Caco-2 (cell line): ENCODE data around the gene PXN. TPM values are rescaled to one million over a fixed set of nuclear protein-coding genes. Genes with fewer than 3 reads are reported as not detected.

Experiments used
- BruUV-seq: library from RNA; stranded (reverse); fragments of 400-500 nt; replicated peaks from 2 replicates; lab custom pipeline; 2021; lab: Mats Ljungman, UMichigan
- CTCF ChIA-PET: fragments of 300-600 bp; sonication (Branson Sonifier 250); formaldehyde crosslinking; loops from one replicate; lab custom pipeline; 2022; ENCODE audit warnings: antibody characterized with exemption; lab: Charles Lee
- POLR2A ChIA-PET: fragments of 300-600 bp; sonication (Branson Sonifier 250); formaldehyde crosslinking; loops from one replicate; lab custom pipeline; 2022; ENCODE audit warnings: antibody characterized with exemption; lab: Charles Lee
- DNase-seq, 2 experiments: peaks; one replicate each; pipeline versions ENCODE4 v3.0.0 to v3.0.0-alpha.2; 2020 to 2022
- H3K27me3 ChIP-seq: replicated peaks from 2 replicates; pipeline ENCODE4 v1.6.0; 2011; ENCODE audit warnings: low read length; ENCODE audit not compliant: control insufficient read depth, insufficient read depth
- H3K36me3 ChIP-seq: 2 replicates; pipeline ENCODE4 v1.5.1; 2011; ENCODE audit warnings: low read length; ENCODE audit not compliant: control insufficient read depth, insufficient read depth
- H3K4me1 ChIP-seq: fragments of 250-450 bp; sonication (Bioruptor Pico); 2 replicates; pipeline ENCODE4 v1.5.1; 2020; ENCODE audit warnings: mild to moderate bottlenecking
- H3K4me3 ChIP-seq: 2 replicates; pipeline ENCODE4 v1.5.1; 2011; ENCODE audit warnings: low read depth, mild to moderate bottlenecking, control low read depth, low read length
- H3K9me3 ChIP-seq: fragments of 250-450 bp; sonication (Bioruptor Pico); 2 replicates; pipeline ENCODE4 v1.5.1; 2020; ENCODE audit warnings: mild to moderate bottlenecking, moderate library complexity
- H3K27ac Mint-ChIP-seq: one replicate; pipeline ENCODE4 v1.8.0; 2022; ENCODE audit warnings: mixed read lengths; ENCODE audit not compliant: unreplicated experiment
- H3K27me3 Mint-ChIP-seq: one replicate; pipeline ENCODE4 v1.8.0; 2022; ENCODE audit warnings: mixed read lengths; ENCODE audit not compliant: insufficient read depth, unreplicated experiment
- H3K36me3 Mint-ChIP-seq: one replicate; pipeline ENCODE4 v1.8.0; 2022; ENCODE audit warnings: mild to moderate bottlenecking, mixed read lengths; ENCODE audit not compliant: insufficient read depth, unreplicated experiment
- H3K4me1 Mint-ChIP-seq: one replicate; pipeline ENCODE4 v1.8.0; 2022; ENCODE audit warnings: low read depth, mixed read lengths; ENCODE audit not compliant: unreplicated experiment
- H3K4me3 Mint-ChIP-seq: one replicate; pipeline ENCODE4 v1.8.0; 2022; ENCODE audit warnings: mild to moderate bottlenecking, moderate library complexity, mixed read lengths; ENCODE audit not compliant: unreplicated experiment
- H3K9me3 Mint-ChIP-seq: one replicate; pipeline ENCODE4 v1.8.0; 2022; ENCODE audit warnings: mixed read lengths; ENCODE audit not compliant: unreplicated experiment
- CTCF ChIP-seq, 2 experiments: fragments of 200-600 bp in 1 of 2; IDR thresholded peaks; 1 replicate in 1 of 2; 2 replicates in 1 of 2; pipeline versions ENCODE4 v1.5.1 to v1.8.0; 2011 to 2022; ENCODE audit warnings: antibody characterized with exemption in 1 of 2, control low read depth in 1 of 2, inconsistent platforms in 1 of 2, low read depth in 1 of 2, low read length in 1 of 2, mild to moderate bottlenecking in 1 of 2, moderate library complexity in 1 of 2; ENCODE audit not compliant: insufficient read depth in 1 of 2, severe bottlenecking in 1 of 2, unreplicated experiment in 1 of 2
- intact Hi-C: fragments of 100-400 bp; cut with micrococcal nuclease; formaldehyde crosslinking; loops from one replicate; pipeline ENCODE4 v1.10.0; 2022; ENCODE audit not compliant: unreplicated experiment
- total RNA-seq: library from RNA; stranded (reverse); gene quantifications from 2 replicates; pipeline ENCODE4 v1.2.3, GENCODE V29; 2022

Gene PXN
- total RNA-seq, 1 experiment from 2014 or later: 150 TPM

DNA sequence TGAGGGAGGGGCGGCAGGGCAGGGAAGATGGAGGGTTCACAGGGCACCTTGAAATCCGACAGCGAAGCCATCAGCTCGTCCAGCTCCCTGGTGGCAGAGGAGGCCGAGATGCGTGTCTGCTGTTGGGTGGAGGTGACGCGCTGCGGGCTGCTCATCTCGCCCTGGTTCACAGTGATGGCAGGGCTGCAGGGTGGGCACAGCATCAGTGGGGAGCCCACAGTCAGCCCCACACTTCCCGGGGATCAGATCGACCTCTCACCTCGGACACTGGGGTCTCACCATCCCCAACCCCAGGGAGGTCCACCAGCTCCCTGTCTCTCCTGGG, 44.0 kb downstream of the PXN start:
- no peak for TF ChIP-seq CTCF (IDR thresholded peaks at IDR 0.05; ENCODE audit: insufficient read depth in 1 of 2, low read depth in 1 of 2, low read length in 1 of 2, severe bottlenecking in 1 of 2, unreplicated experiment in 1 of 2)
- BruUV-seq: no TSS peak
- H3K36me3 Mint-ChIP-seq: peaks cover 79% of the 10 kb centered on the region

GRCh38 chr12:120220838-120221575, 44.5 kb downstream of the PXN start:
- CTCF ChIA-PET: interaction anchor here (0.6 kb wide), 1 partner anchor 81 kb away, joined by 5 read pairs; the partner anchor contains the start of gene SIRT4
- H3K27ac Mint-ChIP-seq: no peak overlapping the region
- no peak overlapping the region for H3K4me3 ChIP-seq
- no peaks in the 10 kb centered on the region for H3K9me3 ChIP-seq
- no peaks in the 10 kb centered on the region for H3K9me3 Mint-ChIP-seq
- H3K4me3 Mint-ChIP-seq: no peak overlapping the region
- intact Hi-C loops: no loop called here
- peaks cover 16% of the 10 kb centered on the region for H3K4me1 ChIP-seq
- H3K4me1 Mint-ChIP-seq: peaks cover 12% of the 10 kb centered on the region
- DNase-seq: no peak
- no TSS peak for BruUV-seq
- POLR2A ChIA-PET: interaction anchor here (2.2 kb wide), 1 partner anchor 20 kb away, joined by 10 read pairs; the partner anchor contains the start of gene RPLP0
- no peak for TF ChIP-seq CTCF (IDR thresholded peaks at IDR 0.05; ENCODE audit: insufficient read depth in 1 of 2, low read depth in 1 of 2, low read length in 1 of 2, severe bottlenecking in 1 of 2, unreplicated experiment in 1 of 2)
- no peaks in the 10 kb centered on the region for H3K27me3 ChIP-seq
- H3K36me3 Mint-ChIP-seq: peaks cover 79% of the 10 kb centered on the region
- H3K27me3 Mint-ChIP-seq: no peaks in the 10 kb centered on the region
- H3K36me3 ChIP-seq: peaks cover 6% of the 10 kb centered on the region

More for the DNA sequence above, 44.0 kb downstream of the PXN start:
- ChIA-PET POLR2A (no interaction called here), CTCF (interaction anchor here (0.6 to 1.1 kb wide), 3 partner anchors 14 to 81 kb away, joined by 3 to 5 read pairs (median 4); partner anchors contain the start of gene SIRT4)
- Histone ChIP-seq H3K36me3 (peaks cover 6% of the 10 kb centered on the region), H3K4me3 (no peak overlapping the region), H3K9me3 (no peaks in the 10 kb centered on the region), H3K27me3 (no peaks in the 10 kb centered on the region), H3K4me1 (peaks cover 22% of the 10 kb centered on the region)
- peaks cover 14% of the 10 kb centered on the region for H3K4me1 Mint-ChIP-seq
- no peak overlapping the region for H3K4me3 Mint-ChIP-seq
- intact Hi-C loops: no loop called here
- no peaks in the 10 kb centered on the region for H3K27me3 Mint-ChIP-seq
- DNase-seq: no peak
- H3K27ac Mint-ChIP-seq: no peak overlapping the region
- no peaks in the 10 kb centered on the region for H3K9me3 Mint-ChIP-seq

GRCh38 chr12:120218680-120219606, 46.6 kb downstream of the PXN start:
- H3K36me3 ChIP-seq: peaks cover 7% of the 10 kb centered on the region
- no TSS peak for BruUV-seq
- no peak overlapping the region for H3K4me3 ChIP-seq
- H3K9me3 ChIP-seq: no peaks in the 10 kb centered on the region
- DNase-seq: no peak
- ChIA-PET CTCF (interaction anchor here (1.2 kb wide), 1 partner anchor 9 kb away, joined by 4 read pairs; no protein-coding TSS in a partner anchor), POLR2A (interaction anchor here (2.2 to 2.9 kb wide), 2 partner anchors 18 kb away, joined by 10 to 11 read pairs; partner anchors contain the start of gene RPLP0)
- H3K36me3 Mint-ChIP-seq: peaks cover 80% of the 10 kb centered on the region
- no peaks in the 10 kb centered on the region for H3K4me1 ChIP-seq
- H3K4me1 Mint-ChIP-seq: no peaks in the 10 kb centered on the region
- H3K27me3 Mint-ChIP-seq: no peaks in the 10 kb centered on the region
- H3K4me3 Mint-ChIP-seq: no peak overlapping the region
- intact Hi-C loops: no loop called here
- H3K27me3 ChIP-seq: no peaks in the 10 kb centered on the region
- no peak overlapping the region for H3K27ac Mint-ChIP-seq
- no peaks in the 10 kb centered on the region for H3K9me3 Mint-ChIP-seq
- TF ChIP-seq CTCF (IDR thresholded peaks at IDR 0.05; ENCODE audit: insufficient read depth in 1 of 2, low read depth in 1 of 2, low read length in 1 of 2, severe bottlenecking in 1 of 2, unreplicated experiment in 1 of 2): no peak
